Umbilical cord (tissue), 2 donors: ENCODE results near the gene GNAQ. TPM values are rescaled to one million over a fixed set of nuclear protein-coding genes. Genes with fewer than 3 reads are reported as not detected.

Experiments
- DNase-seq: peaks from one replicate; pipeline ENCODE4 v3.0.0-alpha.2; 2015; ENCODE audit warnings: low spot score
- total RNA-seq: library from RNA; depleted of rRNA; stranded (reverse); fragments of >200 nt; gene quantifications from one replicate; pipeline ENCODE4 v1.2.3, GENCODE V29; 2014; ENCODE audit warnings: low replicate concordance; ENCODE audit not compliant: insufficient read depth

The GNAQ gene
- total RNA-seq, 1 donor from 2014 or later: 62.4 TPM

- no peak for DNase-seq
Measured at GRCh38 chr9:77816641-77817341, 214.8 kb downstream of the GNAQ start.

DNA sequence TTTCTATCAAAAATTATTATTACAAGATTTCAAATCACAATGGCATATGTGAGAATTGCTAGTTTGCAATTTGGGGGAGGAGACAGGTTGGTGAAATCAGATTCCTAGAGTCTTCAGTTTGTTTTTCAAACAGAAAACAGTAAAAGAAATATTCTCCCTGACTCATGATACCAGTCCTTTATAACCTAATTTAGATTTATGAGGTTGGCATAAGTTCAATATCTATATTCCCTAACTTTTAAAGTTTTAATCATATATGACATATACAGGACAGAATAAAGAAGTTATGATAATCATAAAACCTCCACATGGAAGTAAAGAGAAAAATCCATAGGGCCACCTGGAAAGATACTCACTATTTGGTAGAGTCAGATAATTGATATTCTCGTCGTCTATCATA is 216.4 kb downstream of the GNAQ start:
- no peak for DNase-seq

DNA sequence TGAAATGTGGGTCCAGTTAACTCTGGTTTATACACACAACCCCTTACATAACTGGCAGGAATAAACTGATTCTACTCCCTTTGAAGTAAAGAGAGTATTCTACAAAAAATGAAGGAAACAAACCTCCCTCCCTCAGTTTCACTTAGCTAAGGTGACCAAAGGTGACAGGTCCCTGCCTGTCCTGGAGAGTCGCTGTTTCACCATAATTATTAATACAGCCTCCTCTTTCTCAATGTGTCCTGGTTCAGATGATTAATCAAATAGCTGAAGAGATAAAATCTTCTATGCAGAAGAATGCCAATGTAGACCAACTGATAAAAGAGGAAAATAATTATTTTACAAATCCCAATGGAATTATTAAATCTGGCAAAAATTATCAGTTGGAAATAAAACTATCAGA is 219.8 kb downstream of the GNAQ start:
- no peak for DNase-seq

GRCh38 chr9:77810637-77811119 is 220.9 kb downstream of the GNAQ start:
- no peak for DNase-seq

DNA sequence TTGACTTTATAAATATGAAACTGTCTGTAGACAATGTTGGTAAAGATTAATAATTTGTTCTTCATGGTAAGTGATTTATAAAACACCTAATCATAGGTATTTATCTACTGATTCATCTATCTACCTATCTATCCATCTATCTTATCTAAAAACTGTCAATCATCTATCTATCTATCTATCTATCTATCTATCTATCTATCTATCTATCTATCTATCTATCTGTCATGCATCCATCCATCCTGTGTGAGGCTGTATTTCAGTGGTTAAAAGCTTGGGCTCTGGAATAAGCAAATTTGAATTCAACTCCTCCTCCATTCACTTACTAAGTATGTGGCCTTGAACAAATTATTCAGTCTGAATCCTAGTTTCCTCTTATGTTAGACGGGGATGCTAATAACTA is 221.6 kb downstream of the GNAQ start:
- no peak for DNase-seq

DNA sequence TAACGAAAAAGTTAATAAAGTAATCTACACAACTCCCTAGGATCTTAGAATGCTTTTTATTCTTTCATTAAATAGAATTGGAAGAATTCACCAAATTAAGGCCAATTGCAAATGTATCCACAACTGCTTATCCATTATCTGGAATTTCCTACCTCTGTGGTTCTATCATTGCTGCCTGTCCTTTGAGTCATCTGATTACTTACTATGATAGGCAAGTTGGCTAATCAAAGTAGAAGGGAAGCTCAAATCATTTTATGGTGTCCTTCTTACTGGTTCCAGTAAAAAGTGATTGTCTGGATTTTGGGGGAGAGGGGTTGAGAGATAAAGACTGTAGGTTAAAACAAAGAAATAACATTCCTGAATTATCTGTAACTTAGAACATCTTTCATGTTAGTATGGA is 222.1 kb downstream of the GNAQ start:
- DNase-seq: no peak

DNA sequence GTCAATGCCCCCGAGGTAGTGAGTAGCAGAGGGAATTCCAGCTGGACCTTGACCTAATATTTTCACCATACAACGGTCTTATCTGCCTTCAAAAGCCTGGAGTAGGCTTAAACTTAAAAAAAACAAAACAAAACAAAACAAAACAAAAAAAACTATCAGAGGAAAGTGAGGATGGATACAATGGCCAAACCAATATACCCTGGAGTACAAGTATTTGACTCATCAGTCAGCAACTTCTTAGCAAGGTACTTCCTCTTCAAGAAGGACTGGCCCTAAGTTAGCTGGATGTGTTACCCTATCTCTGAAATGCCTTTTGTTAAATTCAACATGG is 222.9 kb downstream of the GNAQ start:
- DNase-seq: no peak

DNA sequence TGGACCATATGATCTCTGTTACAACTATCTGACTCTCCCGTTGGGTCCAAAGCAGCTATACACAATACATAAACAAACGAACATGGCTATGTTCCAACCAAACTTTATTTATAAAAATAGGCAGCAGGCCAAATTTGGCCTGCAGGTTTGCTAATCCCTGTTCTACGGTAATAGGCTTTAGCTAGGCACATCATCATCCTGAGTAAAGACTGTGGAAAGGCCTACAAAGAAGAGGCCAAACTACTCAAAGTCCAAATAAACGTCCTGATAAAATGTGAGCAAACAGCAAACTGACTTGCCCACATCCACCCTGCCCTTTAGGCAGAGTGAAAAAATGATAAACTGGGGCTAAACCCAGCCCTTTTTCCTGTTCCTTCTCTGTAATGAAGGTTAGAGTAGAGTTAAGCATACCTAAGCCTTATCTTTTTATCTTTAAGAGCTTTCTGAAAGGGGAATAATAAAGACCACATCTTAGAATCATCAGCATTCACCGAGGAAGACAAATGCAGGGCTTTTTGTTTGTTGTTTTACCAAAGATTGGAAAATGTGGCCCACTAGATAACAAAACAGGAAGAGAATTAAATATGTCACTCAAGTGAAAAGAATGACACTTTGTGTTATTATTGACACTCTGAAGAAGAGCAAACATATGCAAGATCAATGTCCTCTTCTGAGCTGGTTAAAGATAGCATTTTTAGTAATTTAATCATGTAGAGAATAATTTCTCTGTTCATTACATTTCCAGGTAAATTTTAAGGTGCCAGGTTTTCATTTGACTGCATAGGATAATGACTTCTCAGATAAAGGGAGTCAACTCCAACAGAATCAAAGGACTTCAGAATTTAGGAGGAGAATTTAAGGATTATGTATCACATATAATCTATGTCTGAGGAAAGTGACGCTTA is 223.5 kb downstream of the GNAQ start:
- DNase-seq: no peak

- no peak for DNase-seq
Measured at GRCh38 chr9:77807281-77807683, 224.3 kb downstream of the GNAQ start.

- no peak for DNase-seq
Measured at GRCh38 chr9:77806741-77807140, 224.9 kb downstream of the GNAQ start.

DNA sequence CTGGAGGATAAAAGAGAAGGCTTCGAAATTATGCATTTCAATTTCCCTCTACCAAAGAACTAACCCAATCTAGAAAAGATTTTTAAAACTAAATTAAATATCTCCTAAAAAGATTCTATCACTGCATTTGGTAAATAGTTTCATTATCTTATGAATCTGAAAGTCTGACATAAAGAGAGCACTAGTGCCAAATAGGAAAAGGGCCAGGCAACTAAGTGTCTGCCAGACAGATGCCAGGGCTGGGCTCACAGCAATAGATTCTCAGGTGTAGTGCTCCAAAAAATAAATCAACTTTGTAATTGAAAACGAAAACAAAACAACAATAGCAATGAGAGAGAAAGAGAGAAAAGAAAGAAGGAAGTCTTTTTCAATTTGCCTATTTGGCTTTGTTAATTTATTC is 225.8 kb downstream of the GNAQ start:
- no peak for DNase-seq

GRCh38 chr9:77803423-77803822 is 228.2 kb downstream of the GNAQ start:
- DNase-seq: no peak

DNA sequence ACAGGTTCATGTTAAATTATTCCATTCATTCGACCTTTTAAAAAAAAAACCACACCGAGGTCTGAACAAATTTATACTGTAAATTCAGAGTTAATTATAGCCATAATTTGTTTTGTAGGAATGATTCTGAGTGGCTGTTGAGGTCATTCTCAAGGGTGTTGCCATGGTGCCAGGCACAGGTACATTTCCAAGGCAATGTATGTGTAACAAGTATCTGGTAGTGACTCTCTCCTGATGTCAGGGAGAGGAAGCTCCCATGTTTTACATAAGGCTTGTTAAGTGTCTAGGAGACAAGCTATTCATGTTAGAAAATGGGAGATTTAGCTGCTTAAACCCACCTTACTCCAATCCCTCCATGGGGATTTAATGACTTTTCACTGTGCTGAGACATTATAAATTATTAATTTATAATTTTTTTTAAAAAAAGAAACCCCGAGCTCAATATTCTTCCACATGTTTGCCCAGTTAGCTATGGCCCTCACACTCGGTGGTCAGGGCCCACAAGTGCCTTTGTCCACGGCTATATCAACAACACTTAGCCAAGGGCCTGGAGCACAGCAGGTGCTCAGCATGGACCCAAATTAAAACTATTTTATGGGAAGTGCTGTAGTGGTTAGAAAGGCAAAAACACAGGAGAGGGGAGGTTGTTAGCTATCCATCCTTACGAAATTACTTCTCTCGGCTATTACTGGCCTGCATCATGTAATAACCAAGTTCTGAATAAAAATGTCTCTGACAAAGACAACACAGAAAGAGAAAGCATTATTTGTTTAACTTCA is 228.9 kb downstream of the GNAQ start:
- no peak for DNase-seq

- DNase-seq: no peak
Measured at GRCh38 chr9:77802064-77802463, 229.5 kb downstream of the GNAQ start.

- DNase-seq: no peak
Measured at GRCh38 chr9:77800924-77801551, 230.6 kb downstream of the GNAQ start.

DNA sequence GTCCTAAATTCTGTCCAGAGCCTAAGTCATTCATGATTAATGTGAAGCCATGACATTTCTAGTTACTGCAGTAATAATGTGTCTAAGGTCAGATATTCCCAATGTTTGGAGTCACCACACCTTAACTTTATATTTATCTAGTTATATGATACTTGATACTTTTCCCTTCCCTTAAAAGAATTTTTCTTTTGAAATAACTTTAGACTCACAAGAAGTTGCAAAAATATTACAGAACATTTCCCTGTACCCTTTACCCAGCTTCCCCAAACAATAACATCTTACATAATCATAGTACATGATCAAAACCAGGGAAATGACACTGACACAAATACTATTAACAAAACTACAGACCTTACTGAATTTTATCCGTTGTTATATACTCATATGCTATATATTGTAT is 233.5 kb downstream of the GNAQ start:
- no peak for DNase-seq

DNA sequence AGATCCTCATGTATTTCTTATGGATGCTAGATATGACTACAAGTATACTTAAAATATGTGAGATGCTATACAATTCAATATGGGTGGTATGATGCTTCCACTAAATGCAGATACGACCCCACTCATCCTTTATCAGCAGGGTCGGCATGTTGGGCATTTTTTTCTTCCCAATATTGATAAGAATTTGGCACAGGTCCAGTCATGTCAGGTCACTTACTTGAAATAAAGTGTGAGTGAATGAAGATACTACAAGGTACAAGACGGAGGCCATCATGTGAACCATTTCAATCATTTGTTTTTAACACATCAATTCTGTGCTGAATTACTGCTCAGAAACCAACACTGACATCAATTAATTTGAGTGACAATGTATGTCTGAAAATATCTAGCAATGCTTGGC is 236.6 kb downstream of the GNAQ start:
- DNase-seq: no peak

DNA sequence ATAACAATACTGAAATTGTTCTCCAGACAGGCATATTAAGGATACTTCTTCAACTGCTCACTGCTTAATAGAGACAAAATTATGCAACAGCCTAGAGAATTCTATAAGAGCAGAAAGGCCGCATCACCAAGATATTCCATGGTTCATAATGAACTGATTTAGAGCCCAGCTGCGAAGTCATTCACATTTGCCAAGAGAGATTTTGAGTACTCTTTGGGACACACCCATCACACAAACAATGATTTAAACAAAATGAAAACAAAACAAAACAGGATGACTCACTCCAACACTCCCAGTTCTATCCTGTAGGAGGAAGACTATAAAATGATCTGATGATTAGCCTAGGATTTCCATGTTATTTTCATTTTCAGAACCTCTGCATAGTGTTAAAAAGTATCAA is 237.8 kb downstream of the GNAQ start:
- DNase-seq: no peak

DNA sequence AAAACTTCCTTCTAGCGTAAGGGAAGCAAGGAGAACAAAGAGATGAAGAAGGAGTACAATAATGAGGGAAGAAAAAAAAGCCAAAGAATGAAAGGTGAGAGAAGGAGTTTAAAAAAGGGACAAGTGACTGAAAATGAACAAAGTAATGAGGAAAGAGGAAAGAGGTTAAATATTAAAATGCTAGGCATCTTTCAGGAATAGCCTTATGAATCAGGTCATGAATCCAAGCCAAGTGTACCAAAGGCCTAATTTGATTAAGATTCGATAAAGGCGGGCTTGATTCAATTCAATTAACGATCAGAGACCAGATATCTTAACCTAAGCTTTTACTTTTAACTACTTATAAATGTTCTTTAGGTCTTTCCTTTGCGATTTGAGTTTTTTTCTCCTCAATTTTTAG is 241.7 kb downstream of the GNAQ start:
- no peak for DNase-seq

DNA sequence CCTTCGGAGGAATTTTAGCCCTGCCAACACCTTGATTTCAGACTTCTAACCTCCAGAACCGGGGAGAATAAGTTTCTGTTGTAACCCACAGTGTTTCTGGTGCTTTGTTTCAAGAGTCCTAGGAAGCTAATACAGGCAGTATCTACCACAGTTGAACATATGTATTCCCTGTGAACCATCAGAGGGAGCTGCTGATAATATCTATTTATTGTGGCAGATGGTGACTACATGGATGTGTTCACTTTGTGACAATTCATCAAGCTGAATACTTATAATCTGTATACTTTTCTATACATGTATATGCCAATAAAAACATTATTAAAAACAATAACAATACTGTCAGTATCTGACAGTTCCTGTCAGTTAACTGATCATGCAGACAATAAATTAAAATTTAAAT is 246.3 kb downstream of the GNAQ start:
- no peak for DNase-seq

DNA sequence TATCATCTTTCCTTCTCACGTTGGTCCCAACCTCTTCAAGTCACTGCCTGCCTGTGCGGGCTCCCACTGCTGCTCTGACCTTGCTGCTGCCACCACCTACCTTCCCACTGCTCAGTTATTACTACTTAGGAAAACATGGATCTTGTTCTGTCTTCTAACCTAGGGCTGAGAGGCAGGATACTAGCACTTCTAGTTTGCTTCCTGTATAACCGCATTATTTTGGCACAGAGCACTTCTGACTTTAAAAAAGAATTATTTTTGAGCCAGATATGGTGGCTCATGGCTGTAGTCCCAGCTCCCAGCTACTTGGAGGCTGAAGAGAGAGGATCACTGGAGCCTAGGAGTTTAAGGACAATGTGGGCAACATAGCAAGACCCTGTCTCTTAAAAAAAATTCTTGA is 248.1 kb downstream of the GNAQ start:
- no peak for DNase-seq

DNA sequence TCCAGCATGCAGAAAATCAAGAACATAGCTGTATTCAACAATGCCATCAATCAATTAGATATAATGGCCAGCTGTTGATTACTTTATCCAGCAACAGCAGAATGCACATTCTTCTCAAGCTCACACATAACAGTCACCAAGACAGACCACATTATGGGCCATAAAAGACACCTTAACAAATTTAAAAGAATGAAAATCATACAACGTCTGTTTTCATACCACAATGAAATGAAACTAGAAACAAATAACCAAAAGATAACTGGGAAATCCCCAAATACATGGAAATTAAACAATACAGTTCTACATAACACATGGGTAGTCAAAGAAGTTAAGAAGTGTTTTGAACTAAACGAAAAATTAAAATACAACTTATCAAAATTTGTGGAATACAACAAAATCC is 252.6 kb downstream of the GNAQ start:
- no peak for DNase-seq
